T-helper 2 cell treated with Interferon-gamma antibody and Interleukin-4, amounts not matched to agents 100 ng/mL and 5 ng/mL, for 36 hours (primary cell): ENCODE data around the gene OAF. TPM values are rescaled to one million over a fixed set of nuclear protein-coding genes. Genes with fewer than 3 reads are reported as not detected.

Source experiments
- intact Hi-C: fragments of 100-400 bp; cut with micrococcal nuclease; formaldehyde crosslinking; loops from one replicate; pipeline ENCODE4 v1.15.1; 2023
- total RNA-seq: library from RNA; stranded (reverse); gene quantifications from 2 replicates; pipeline ENCODE4 v1.2.3, GENCODE V29; 2022

OAF gene
- total RNA-seq, 1 donor from 2014 or later: 2.7 TPM

- intact Hi-C loops: no loop called here
These were observed 27.1 kb upstream of the OAF start for GRCh38 chr11:120183701-120184141.

- intact Hi-C loops: no loop called here
These were observed 26.4 kb upstream of the OAF start for GRCh38 chr11:120184371-120184945.

- intact Hi-C loops: no loop called here
These were observed 25.7 kb upstream of the OAF start for GRCh38 chr11:120184946-120185705.

- intact Hi-C loops: no loop called here
These were observed 25.0 kb upstream of the OAF start for GRCh38 chr11:120185706-120186455.

GRCh38 chr11:120186456-120186773 lies 24.4 kb upstream of the OAF start:
- intact Hi-C loops: no loop called here

- intact Hi-C loops: no loop called here
These were observed 23.8 kb upstream of the OAF start for GRCh38 chr11:120186774-120187591.

GRCh38 chr11:120188371-120188770 lies 22.5 kb upstream of the OAF start:
- intact Hi-C loops: no loop called here

GRCh38 chr11:120188811-120189455 lies 21.9 kb upstream of the OAF start:
- intact Hi-C loops: no loop called here

- intact Hi-C loops: no loop called here
These were observed 19.8 kb upstream of the OAF start for GRCh38 chr11:120191058-120191457.

- intact Hi-C loops: no loop called here
These were observed 17.8 kb upstream of the OAF start for GRCh38 chr11:120192831-120193625.

GRCh38 chr11:120194166-120194565 lies 16.7 kb upstream of the OAF start:
- intact Hi-C loops: no loop called here

GRCh38 chr11:120195601-120196320 lies 15.1 kb upstream of the OAF start:
- intact Hi-C loops: no loop called here

GRCh38 chr11:120196826-120197225 lies 14.0 kb upstream of the OAF start:
- intact Hi-C loops: no loop called here

GRCh38 chr11:120197251-120197891 lies 13.5 kb upstream of the OAF start:
- intact Hi-C loops: no loop called here

GRCh38 chr11:120197977-120198376 lies 12.9 kb upstream of the OAF start:
- intact Hi-C loops: no loop called here

- intact Hi-C loops: no loop called here
These were observed 12.4 kb upstream of the OAF start for GRCh38 chr11:120198403-120198786.

GRCh38 chr11:120198787-120199469 lies 11.9 kb upstream of the OAF start:
- intact Hi-C loops: no loop called here

GRCh38 chr11:120199613-120200012 lies 11.2 kb upstream of the OAF start:
- intact Hi-C loops: no loop called here

- intact Hi-C loops: no loop called here
These were observed 10.2 kb upstream of the OAF start for GRCh38 chr11:120200677-120201076.
